GM21381 (cell line): Measurements from ENCODE around the gene RBM38.

Source experiments
- ATAC-seq: cut with Tn5 transposase; IDR thresholded peaks from one replicate; pipeline ENCODE4 v1.9.1; 2021; ENCODE audit warnings: mild to moderate bottlenecking, moderate library complexity; ENCODE audit not compliant: unreplicated experiment

The RBM38 gene

GRCh38 chr20:57433657-57434389 lies 42.6 kb downstream of the RBM38 start:
- no peak for ATAC-seq

- ATAC-seq = no peak
Observed at GRCh38 chr20:57434390-57434700, 43.1 kb downstream of the RBM38 start.

GRCh38 chr20:57435105-57435497 lies 43.9 kb downstream of the RBM38 start:
- no peak for ATAC-seq

- ATAC-seq = no peak
Observed at GRCh38 chr20:57435498-57436222, 44.5 kb downstream of the RBM38 start.

GRCh38 chr20:57436223-57436545 lies 45.0 kb downstream of the RBM38 start:
- no peak for ATAC-seq

GRCh38 chr20:57437267-57437666 lies 46.1 kb downstream of the RBM38 start:
- no peak for ATAC-seq

GRCh38 chr20:57437672-57438330 lies 46.6 kb downstream of the RBM38 start:
- no peak for ATAC-seq

- ATAC-seq = no peak
Observed at GRCh38 chr20:57438552-57438951, 47.4 kb downstream of the RBM38 start.

- no peak for ATAC-seq
Observed at GRCh38 chr20:57439432-57439831, 48.2 kb downstream of the RBM38 start.

GRCh38 chr20:57439993-57440392 lies 48.8 kb downstream of the RBM38 start:
- ATAC-seq = no peak

GRCh38 chr20:57440678-57441509 lies 49.7 kb downstream of the RBM38 start:
- no peak for ATAC-seq

- ATAC-seq = no peak
Observed at GRCh38 chr20:57441510-57442154, 50.4 kb downstream of the RBM38 start.

- no peak for ATAC-seq
Observed at GRCh38 chr20:57442158-57442887, 51.1 kb downstream of the RBM38 start.

GRCh38 chr20:57442888-57443239 lies 51.7 kb downstream of the RBM38 start:
- ATAC-seq = no peak

GRCh38 chr20:57443349-57444265 lies 52.4 kb downstream of the RBM38 start:
- ATAC-seq = no peak

- ATAC-seq = no peak
Observed at GRCh38 chr20:57444394-57445048, 53.3 kb downstream of the RBM38 start.

- ATAC-seq = no peak
Observed at GRCh38 chr20:57445298-57445697, 54.1 kb downstream of the RBM38 start.

- ATAC-seq = no peak
Observed at GRCh38 chr20:57445774-57446173, 54.6 kb downstream of the RBM38 start.
